Testis (tissue), 3 donors: ENCODE results near the gene MT3. TPM values are rescaled to one million over a fixed set of nuclear protein-coding genes. Genes with fewer than 3 reads are reported as not detected.

Experiments used
- DNase-seq: peaks from one replicate; pipeline ENCODE4 v3.0.0-alpha.2; 2019
- H3K27ac ChIP-seq, 2 donors: fragments of 200-600 bp; sonication (generic); one replicate each; pipeline ENCODE4 v1.5.1; 2019
- H3K27me3 ChIP-seq: fragments of 200-600 bp; sonication (generic); one replicate; pipeline ENCODE4 v1.5.1; 2019
- H3K36me3 ChIP-seq: fragments of 200-600 bp; sonication (generic); one replicate; pipeline ENCODE4 v1.5.1; 2017; ENCODE audit warnings: low read depth; ENCODE audit errors: missing control alignments
- H3K4me1 ChIP-seq: fragments of 200-600 bp; sonication (generic); one replicate; pipeline ENCODE4 v1.5.1; 2019
- H3K4me3 ChIP-seq, 2 donors: fragments of 200-600 bp; sonication (generic); one replicate each; pipeline ENCODE4 v1.5.1; 2017 to 2019
- H3K9me3 ChIP-seq: fragments of 200-600 bp; sonication (generic); one replicate; pipeline ENCODE4 v1.5.1; 2017
- POLR2A ChIP-seq: fragments of 450-650 bp; IDR thresholded peaks from one replicate; pipeline ENCODE4 v1.6.1; 2017; ENCODE audit warnings: antibody characterized with exemption, mild to moderate bottlenecking, moderate library complexity
- WGBS, 2 donors: methylation state at CpG; one replicate each; pipeline ENCODE4 v1.1.5; 2018; 5-methylcytosine and 5-hydroxymethylcytosine counted together
- intact Hi-C: fragments of 100-400 bp; cut with DNase I; formaldehyde crosslinking; loops from one replicate; pipeline ENCODE4 v1.15.1; 2023; ENCODE audit warnings: low total_unique reads
- polyA plus RNA-seq: library from polyadenylated mRNA; stranded (reverse); fragments of 350-450 nt; fragmentation: Illumina TruSeq; extraction: RNeasy Lipid Tissue Mini Kit (QIAGEN cat#74804); gene quantifications from one replicate; pipeline ENCODE4 v1.2.3, GENCODE V29; 2014; ENCODE audit warnings: low read depth, low replicate concordance; ENCODE audit not compliant: insufficient read depth
- total RNA-seq, 2 donors: library from RNA; depleted of rRNA; stranded (reverse); fragments of >200 nt; gene quantifications; one replicate each; pipeline ENCODE4 v1.2.3, GENCODE V29; 2016
- TF ChIP-seq, protein P1 (sequence below), 3 experiments: fragments of 450-650 bp in 2 of 3; fragments of 200-600 bp in 1 of 3; sonication (generic) in 1 of 3; IDR thresholded peaks; one replicate each; pipeline ENCODE4 v1.5.1; 2016 to 2019; ENCODE audit warnings: antibody characterized with exemption in 3 of 3, mild to moderate bottlenecking in 2 of 3, moderate library complexity in 1 of 3

The MT3 gene
- total and polyA plus RNA-seq, 3 donors from 2014 or later: 4.6 to 12.0 TPM; not detected in 1

GRCh38 chr16:56554441-56554840 is 34.9 kb upstream of the MT3 start:
- DNase-seq: no peak
- no peaks in the 10 kb centered on the region for H3K36me3 ChIP-seq
- TF ChIP-seq, protein P1, sequence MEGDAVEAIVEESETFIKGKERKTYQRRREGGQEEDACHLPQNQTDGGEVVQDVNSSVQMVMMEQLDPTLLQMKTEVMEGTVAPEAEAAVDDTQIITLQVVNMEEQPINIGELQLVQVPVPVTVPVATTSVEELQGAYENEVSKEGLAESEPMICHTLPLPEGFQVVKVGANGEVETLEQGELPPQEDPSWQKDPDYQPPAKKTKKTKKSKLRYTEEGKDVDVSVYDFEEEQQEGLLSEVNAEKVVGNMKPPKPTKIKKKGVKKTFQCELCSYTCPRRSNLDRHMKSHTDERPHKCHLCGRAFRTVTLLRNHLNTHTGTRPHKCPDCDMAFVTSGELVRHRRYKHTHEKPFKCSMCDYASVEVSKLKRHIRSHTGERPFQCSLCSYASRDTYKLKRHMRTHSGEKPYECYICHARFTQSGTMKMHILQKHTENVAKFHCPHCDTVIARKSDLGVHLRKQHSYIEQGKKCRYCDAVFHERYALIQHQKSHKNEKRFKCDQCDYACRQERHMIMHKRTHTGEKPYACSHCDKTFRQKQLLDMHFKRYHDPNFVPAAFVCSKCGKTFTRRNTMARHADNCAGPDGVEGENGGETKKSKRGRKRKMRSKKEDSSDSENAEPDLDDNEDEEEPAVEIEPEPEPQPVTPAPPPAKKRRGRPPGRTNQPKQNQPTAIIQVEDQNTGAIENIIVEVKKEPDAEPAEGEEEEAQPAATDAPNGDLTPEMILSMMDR (IDR thresholded peaks at IDR 0.05): no peak
- no peak for TF ChIP-seq POLR2A
- intact Hi-C loops: no loop called here
- H3K4me1 ChIP-seq: no peaks in the 10 kb centered on the region
- 88 to 94% methylated on average over 10 of the region's 10 CpGs for WGBS, 2 donors
- no peaks in the 10 kb centered on the region for H3K27me3 ChIP-seq
- H3K4me3 ChIP-seq: no peak overlapping the region
- no peak overlapping the region for H3K27ac ChIP-seq
- no peaks in the 10 kb centered on the region for H3K9me3 ChIP-seq

DNA sequence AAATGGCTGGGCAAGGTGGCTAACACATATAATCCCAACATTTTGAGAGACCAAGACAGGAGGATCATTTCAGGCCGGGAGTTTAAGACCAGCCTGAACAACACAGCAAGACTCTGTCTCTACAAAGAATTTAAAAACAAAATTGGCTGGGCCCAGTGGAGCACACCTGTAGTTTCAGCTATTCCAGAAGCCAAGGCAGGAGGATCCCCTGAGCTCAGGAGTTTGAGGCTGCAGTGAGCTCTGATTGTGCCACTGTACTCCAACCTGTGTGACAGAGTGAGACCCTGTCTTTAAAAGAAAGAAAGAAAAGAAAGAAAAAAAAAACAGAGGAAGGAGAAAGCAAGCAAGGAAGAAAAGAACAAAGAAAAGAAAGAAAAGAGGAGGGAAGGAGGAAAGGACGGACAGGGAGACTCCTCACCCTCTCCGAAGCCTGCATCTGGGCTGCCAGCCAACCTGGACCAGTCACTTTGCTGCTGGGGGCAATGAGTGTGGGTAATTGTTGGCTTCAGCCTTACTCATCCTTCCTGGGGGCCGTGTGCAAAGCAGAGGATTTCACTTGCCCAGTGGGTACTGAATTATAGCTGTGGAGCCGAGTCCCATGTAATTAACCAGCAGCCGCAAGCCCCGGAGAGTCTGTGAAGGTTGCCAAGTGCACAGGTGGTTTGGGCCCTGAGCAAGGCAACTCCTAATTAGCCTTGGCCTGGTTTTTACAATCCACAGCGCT is 31.1 kb upstream of the MT3 start:
- Histone ChIP-seq H3K4me1 (no peaks in the 10 kb centered on the region), H3K9me3 (no peaks in the 10 kb centered on the region), H3K27me3 (no peaks in the 10 kb centered on the region), H3K36me3 (no peaks in the 10 kb centered on the region), H3K27ac (no peak overlapping the region), H3K4me3 (no peak overlapping the region)
- DNase-seq: no peak
- WGBS, 2 donors: 60 to 61% methylated on average over 7 to 8 of the region's 8 CpGs
- TF ChIP-seq, protein P1 (IDR thresholded peaks at IDR 0.05): no peak
- TF ChIP-seq POLR2A: no peak
- intact Hi-C loops: no loop called here

- Histone ChIP-seq H3K36me3 (no peaks in the 10 kb centered on the region), H3K27me3 (no peaks in the 10 kb centered on the region), H3K4me3 (no peak overlapping the region), H3K27ac (no peak overlapping the region), H3K9me3 (no peaks in the 10 kb centered on the region), H3K4me1 (no peaks in the 10 kb centered on the region)
- no peak for DNase-seq
- WGBS, 2 donors: 92 to 95% methylated on average over 4 of the region's 4 CpGs
- intact Hi-C loops: no loop called here
- TF ChIP-seq, protein P1 (IDR thresholded peaks at IDR 0.05): no peak
- no peak for TF ChIP-seq POLR2A
These were observed 30.2 kb upstream of the MT3 start for GRCh38 chr16:56559109-56559508.

DNA sequence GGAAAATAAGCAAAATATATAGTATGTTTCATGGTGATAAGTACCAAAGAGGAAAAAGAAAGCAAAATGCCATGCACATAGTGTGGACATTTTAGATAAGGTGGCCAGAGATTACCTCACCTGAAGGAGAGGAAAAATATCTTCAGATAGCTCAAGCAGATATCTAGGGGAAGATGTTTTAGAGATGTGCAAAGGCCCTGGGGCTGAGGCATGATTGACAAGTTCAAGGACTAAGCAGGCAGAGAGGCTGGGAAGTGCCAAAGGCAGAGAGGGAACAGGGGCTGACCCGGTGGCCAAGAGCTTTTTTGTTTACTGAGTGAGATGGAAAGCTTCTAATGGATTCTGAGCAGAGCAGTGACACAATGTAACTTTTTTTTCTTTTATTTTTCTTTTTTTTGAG is 28.9 kb upstream of the MT3 start:
- intact Hi-C loops: no loop called here
- DNase-seq: no peak
- TF ChIP-seq POLR2A: no peak
- TF ChIP-seq, protein P1 (IDR thresholded peaks at IDR 0.05): no peak
- Histone ChIP-seq H3K9me3 (no peaks in the 10 kb centered on the region), H3K27me3 (no peaks in the 10 kb centered on the region), H3K27ac (no peak overlapping the region), H3K4me3 (no peak overlapping the region), H3K36me3 (no peaks in the 10 kb centered on the region), H3K4me1 (no peaks in the 10 kb centered on the region)
- 45 to 56% methylated on average over 1 of the region's 1 CpG for WGBS, 2 donors

- H3K4me1 ChIP-seq: no peaks in the 10 kb centered on the region
- H3K9me3 ChIP-seq: no peaks in the 10 kb centered on the region
- H3K27me3 ChIP-seq: no peaks in the 10 kb centered on the region
- H3K27ac ChIP-seq: no peak overlapping the region
- no peaks in the 10 kb centered on the region for H3K36me3 ChIP-seq
- intact Hi-C loops: no loop called here
- H3K4me3 ChIP-seq: no peak overlapping the region
- DNase-seq: no peak
- 50 to 67% methylated on average over 1 of the region's 1 CpG for WGBS, 2 donors
- no peak for TF ChIP-seq POLR2A
- TF ChIP-seq, protein P1 (IDR thresholded peaks at IDR 0.05): no peak
These were observed 28.2 kb upstream of the MT3 start for GRCh38 chr16:56561126-56561525.
